Kidney (tissue), 14 donors: Measurements from ENCODE around the gene EIF2B4. TPM values are rescaled to one million over a fixed set of nuclear protein-coding genes. Genes with fewer than 3 reads are reported as not detected.

Experiments
- DNase-seq, 5 donors: peaks; one replicate each; pipeline ENCODE4 v3.0.0-alpha.2; 2013 to 2020
- FAIRE-seq: peaks from 2 replicates; lab custom pipeline; 2012; peaks lifted over from hg19 to GRCh38; lab: Jason Lieb, UNC
- H3K27ac ChIP-seq, 2 donors: one replicate each; pipeline ENCODE4 v1.7.0; 2013; ENCODE audit warnings: low read depth in 2 of 2, low read length in 2 of 2, inconsistent platforms in 1 of 2
- H3K27me3 ChIP-seq: one replicate; pipeline ENCODE4 v1.7.1; 2013; ENCODE audit warnings: low read length, inconsistent platforms; ENCODE audit not compliant: control insufficient read depth, insufficient read depth
- H3K36me3 ChIP-seq, 3 donors: one replicate each; pipeline versions ENCODE4 v1.7.0 to v1.7.1; 2013; ENCODE audit warnings: low read length in 3 of 3, control low read depth in 1 of 3, inconsistent platforms in 1 of 3; ENCODE audit not compliant: insufficient read depth in 3 of 3, control insufficient read depth in 2 of 3
- H3K4me1 ChIP-seq, 3 donors: one replicate each; pipeline versions ENCODE4 v1.7.0 to v1.7.1; 2013; ENCODE audit warnings: low read length in 3 of 3, inconsistent platforms in 1 of 3, low read depth in 1 of 3; ENCODE audit not compliant: control insufficient read depth in 2 of 3, insufficient read depth in 2 of 3
- H3K4me3 ChIP-seq, 3 donors: one replicate each; pipeline versions ENCODE4 v1.7.0 to v1.8.1; 2013; ENCODE audit warnings: low read length in 3 of 3, control low read depth in 1 of 3, inconsistent platforms in 1 of 3
- H3K9ac ChIP-seq, 3 donors: one replicate each; pipeline versions ENCODE4 v1.7.0 to v1.7.1; 2013; ENCODE audit warnings: low read length in 3 of 3, control low read depth in 1 of 3, inconsistent platforms in 1 of 3
- H3K9me3 ChIP-seq, 3 donors: one replicate each; pipeline versions ENCODE4 v1.7.0 to v1.7.1; 2013; ENCODE audit warnings: low read length in 3 of 3, control low read depth in 1 of 3, inconsistent platforms in 1 of 3; ENCODE audit not compliant: control insufficient read depth in 2 of 3, insufficient read depth in 1 of 3
- CTCF ChIP-seq: IDR thresholded peaks from 3 replicates; pipeline ENCODE4 v1.5.1; 2012; ENCODE audit warnings: mild to moderate bottlenecking, moderate library complexity, borderline replicate concordance; ENCODE audit not compliant: insufficient read depth; ENCODE audit errors: extremely low read depth
- intact Hi-C: fragments of 100-400 bp; cut with DNase I; formaldehyde crosslinking; loops from one replicate; pipeline ENCODE4 v1.11.1; 2022
- polyA plus RNA-seq: library from polyadenylated mRNA; stranded (reverse); fragments of 350-450 nt; fragmentation: Illumina TruSeq; extraction: RNeasy Lipid Tissue Mini Kit (QIAGEN cat#74804); gene quantifications from one replicate; pipeline ENCODE4 v1.2.3, GENCODE V29; 2014; ENCODE audit warnings: low read depth, low replicate concordance; ENCODE audit not compliant: insufficient read depth
- total RNA-seq: library from RNA; stranded (reverse); fragmentation: NEBNext Ultra II Directional; extraction: Animal tissue kit (Norgen Biotek cat#: 25700); gene quantifications from one replicate; pipeline ENCODE4 v1.2.1, GENCODE V29; 2021
- donor health status: control.
- donor health status: control.
- donor health status: control.
- donor health status: control.
- donor health status: control.
- donor health status: DM: yes; HTN: yes; CAD: no.
- donor health status: Normal renal cell carcinoma (clear cell type).

EIF2B4 gene
- total and polyA plus RNA-seq, 2 donors from 2014 or later, result 35.8 to 49.6 TPM

- intact Hi-C loops, result no loop called here
- H3K27me3 ChIP-seq, result no peaks in the 10 kb centered on the region
- FAIRE-seq (peak; percentile 71), DNase-seq (peak; percentile 95 to 99 (median 97))
- peak within 1 kb of the TSS; percentile 83 to 88 (median 85) for H3K4me3 ChIP-seq
- TF ChIP-seq CTCF, result no peak
- peaks cover 3 to 15% (median 14%) of the 10 kb centered on the region in 3 donors for H3K4me1 ChIP-seq
- H3K36me3 ChIP-seq, result peaks cover 4 to 36% (median 30%) of the 10 kb centered on the region in 3 donors
- H3K9ac ChIP-seq, result peak within 1 kb of the TSS; percentile 81 to 96 (median 85)
- peak within 1 kb of the TSS; percentile 88 to 96 for H3K27ac ChIP-seq
- H3K9me3 ChIP-seq, result no peaks in the 10 kb centered on the region
Measured at GRCh38 chr2:27380626-27381545, 10.7 kb upstream of the EIF2B4 start, which contains the start of gene ZNF513. ZNF513 (minus strand) TSS chr2:27380734; CDS start chr2:27380526, 208 bp downstream.

GRCh38 chr2:27379836-27380625, 9.9 kb upstream of the EIF2B4 start:
- Histone ChIP-seq H3K27ac (peak overlapping the region; percentile 78 to 88), H3K36me3 (peaks cover 4 to 40% (median 32%) of the 10 kb centered on the region in 3 donors), H3K9ac (peak overlapping the region; percentile 81 to 96 (median 85)), H3K4me3 (peak overlapping the region; percentile 83 to 88 (median 85)), H3K27me3 (no peaks in the 10 kb centered on the region), H3K4me1 (peaks cover 3 to 15% (median 14%) of the 10 kb centered on the region in 3 donors), H3K9me3 (no peaks in the 10 kb centered on the region)
- intact Hi-C loops, result no loop called here
- FAIRE-seq, result no peak
- peak in 4 of 5 donors; percentile 35 to 93 (median 82) for DNase-seq
- no peak for TF ChIP-seq CTCF

- intact Hi-C loops, result no loop called here
- no peaks in the 10 kb centered on the region for H3K27me3 ChIP-seq
- FAIRE-seq (no peak), DNase-seq (peak in 1 of 5 donors; percentile 65)
- peak overlapping the region; percentile 83 to 88 (median 85) for H3K4me3 ChIP-seq
- peaks cover 3 to 15% (median 14%) of the 10 kb centered on the region in 3 donors for H3K4me1 ChIP-seq
- TF ChIP-seq CTCF, result no peak
- peak overlapping the region; percentile 47 to 78 for H3K27ac ChIP-seq
- peak overlapping the region; percentile 81 to 96 (median 85) for H3K9ac ChIP-seq
- no peaks in the 10 kb centered on the region for H3K9me3 ChIP-seq
- peaks cover 4 to 46% (median 34%) of the 10 kb centered on the region in 3 donors for H3K36me3 ChIP-seq
Measured at GRCh38 chr2:27379383-27379835, 9.3 kb upstream of the EIF2B4 start.
